ENCODE measurements around the gene PRIM1.
"Not testable (repeated sequence)": the region's sequence is repeated elsewhere in the genome, so short reads cannot be mapped to it uniquely, and the experiment has no call there.

Gene PRIM1

GRCh38 chr12:56716458-56716857, 35.7 kb downstream of the PRIM1 start:
- DNase-seq, result no peak

DNA sequence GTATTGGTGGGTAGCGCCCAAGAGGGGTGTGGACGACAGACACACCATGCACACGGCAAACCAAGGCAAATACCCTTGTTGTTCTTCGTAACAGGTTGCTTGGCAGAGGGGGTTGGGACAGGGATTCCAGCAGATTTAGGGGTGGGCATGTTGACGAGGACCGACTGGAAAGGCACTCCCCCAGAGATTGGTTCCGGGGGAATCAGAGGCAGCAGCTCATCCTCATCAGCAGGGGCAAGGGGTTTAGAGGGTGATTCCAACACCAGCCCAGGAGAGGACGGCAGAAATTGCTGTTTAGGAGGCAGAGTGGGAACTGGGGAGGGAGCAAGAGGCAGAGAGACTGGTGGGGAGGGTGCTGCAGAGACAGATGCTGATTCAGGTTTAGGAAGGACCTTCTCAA, 36.3 kb downstream of the PRIM1 start:
- DNase-seq, result no peak

DNA sequence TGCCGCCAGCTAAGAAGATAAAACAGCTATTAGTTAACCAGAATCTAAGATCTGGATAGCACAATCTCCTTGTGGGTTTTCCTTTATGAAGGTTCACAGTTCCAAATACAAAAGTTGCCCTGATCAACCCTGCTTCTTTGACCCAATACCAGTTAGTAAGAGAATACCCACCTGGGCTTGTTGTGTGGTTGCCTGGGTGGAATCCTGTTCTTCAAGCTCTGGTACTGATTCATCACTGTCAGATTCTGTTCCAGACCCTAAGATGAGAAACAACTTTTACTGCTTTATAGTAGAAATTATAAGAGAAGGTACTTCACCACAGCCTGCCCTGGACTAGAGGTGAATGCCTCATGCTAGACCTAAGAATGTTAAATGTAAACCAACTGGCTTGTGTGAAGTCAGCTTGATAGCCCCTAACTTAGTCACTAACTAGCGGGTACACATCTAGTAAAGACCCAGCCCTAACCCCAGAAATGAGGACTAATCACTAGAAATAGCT, 37.6 kb downstream of the PRIM1 start:
- DNase-seq, result no peak

- no peak for DNase-seq
These were observed 38.8 kb downstream of the PRIM1 start for GRCh38 chr12:56713345-56713744.

- no peak for DNase-seq
These were observed 42.3 kb downstream of the PRIM1 start for GRCh38 chr12:56709759-56710376.

DNA sequence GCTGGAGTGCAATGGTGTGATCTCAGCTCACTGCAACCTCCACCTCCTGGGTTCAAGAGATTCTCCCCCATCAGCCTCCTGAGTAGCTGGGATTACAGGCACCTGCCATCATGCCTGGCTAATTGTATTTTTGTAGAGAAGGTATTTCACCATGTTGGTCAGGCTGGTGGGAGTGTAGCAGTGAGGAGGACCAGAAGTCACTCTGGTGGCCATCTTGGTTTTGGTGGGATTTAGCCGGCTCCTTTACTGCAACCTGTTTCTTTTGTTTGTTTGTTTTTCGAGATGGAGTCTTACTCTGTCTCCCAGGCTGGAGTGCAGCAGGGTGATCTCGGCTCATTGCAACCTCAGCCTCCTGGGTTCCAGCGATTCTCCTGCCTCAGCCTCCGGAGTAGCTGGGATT, 47.6 kb downstream of the PRIM1 start:
- not testable (repeated sequence) for DNase-seq

- no peak for DNase-seq
These were observed 53.0 kb downstream of the PRIM1 start for GRCh38 chr12:56699020-56699661.

- DNase-seq, result no peak
These were observed 56.6 kb downstream of the PRIM1 start for GRCh38 chr12:56695327-56696101.

- DNase-seq, result no peak
These were observed 58.0 kb downstream of the PRIM1 start for GRCh38 chr12:56694161-56694560.

GRCh38 chr12:56688846-56689109, 63.3 kb downstream of the PRIM1 start:
- DNase-seq, result no peak

- DNase-seq, result peak; percentile 99
These were observed 63.8 kb downstream of the PRIM1 start, which contains the start of gene PTGES3 for GRCh38 chr12:56688129-56688845. Gene PTGES3, minus strand, starts transcription at chr12:56688284. Its CDS starts 285 bp downstream, at chr12:56687999.

GRCh38 chr12:56687223-56688128, 64.6 kb downstream of the PRIM1 start:
- peak; percentile 79 for DNase-seq

DNA sequence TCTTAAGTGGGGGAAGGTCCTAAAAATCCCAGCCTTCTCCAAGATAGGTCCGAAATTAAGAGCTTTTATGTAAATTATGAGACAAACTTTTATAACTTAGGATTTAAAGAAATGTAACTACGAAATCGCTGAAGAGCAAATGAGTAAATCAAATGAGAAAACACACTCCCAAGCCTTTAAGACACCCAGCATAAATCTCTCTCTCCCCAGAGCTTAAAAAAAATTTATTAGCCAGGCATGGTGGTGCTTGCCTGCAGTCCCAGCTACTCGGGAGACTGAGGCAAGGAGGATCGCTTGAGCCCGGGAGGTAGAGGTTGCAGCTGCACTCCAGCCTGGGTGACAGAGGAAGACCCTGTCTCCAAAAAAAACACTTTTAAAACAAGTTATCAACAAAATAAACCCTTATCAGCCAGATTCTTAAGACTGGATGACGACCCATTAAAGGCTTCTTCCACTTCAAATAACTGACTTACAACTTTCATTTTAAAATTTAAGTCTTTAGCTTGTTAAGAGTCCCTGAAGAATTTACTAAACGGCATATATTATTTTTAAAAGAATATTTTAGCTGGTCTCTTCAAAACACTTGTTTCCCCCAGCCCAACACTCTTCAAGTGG, 67.3 kb downstream of the PRIM1 start:
- peak; percentile 55 for DNase-seq

DNA sequence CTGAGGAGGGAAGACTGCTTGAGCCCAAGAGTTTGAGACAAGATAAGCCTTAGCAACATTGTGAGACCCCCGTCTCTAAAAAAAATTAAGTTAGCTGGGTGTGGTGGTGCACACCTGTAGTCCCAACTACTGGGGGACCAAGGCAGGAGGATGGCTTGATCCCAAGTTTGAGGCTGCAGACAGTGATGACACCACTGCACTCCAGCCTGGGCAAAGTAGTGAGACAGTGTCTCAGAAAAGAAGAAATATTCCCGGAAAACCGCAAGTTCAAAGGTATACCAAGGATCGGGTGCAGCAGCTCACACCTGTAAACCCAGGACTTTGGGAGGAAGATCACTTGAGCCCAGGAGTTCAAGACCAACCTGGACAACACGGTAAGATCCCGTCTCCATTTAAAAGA, 69.8 kb downstream of the PRIM1 start:
- peak; percentile 40 for DNase-seq

Data from activated CD8-positive, alpha-beta memory T cell treated with anti-CD3 and anti-CD28 coated beads, Interleukin-2, amount 50 U/mL, for 48 hours (primary cell).